GM23248 (cell line): ENCODE results near the gene TENM4. TPM values are rescaled to one million over a fixed set of nuclear protein-coding genes. Genes with fewer than 3 reads are reported as not detected.

ENCODE experiments used
- DNase-seq: peaks from one replicate; pipeline ENCODE4 v3.0.0-alpha.2; 2015
- H2AFZ ChIP-seq: fragments of 200-600 bp; sonication (generic); 2 replicates; pipeline ENCODE4 v1.6.1; 2016; ENCODE audit warnings: antibody characterized with exemption
- H3F3A ChIP-seq: fragments of 200-600 bp; sonication (generic); 2 replicates; pipeline ENCODE4 v1.6.1; 2016; ENCODE audit warnings: mild to moderate bottlenecking, antibody characterized with exemption, mixed run types; ENCODE audit not compliant: insufficient read depth
- H3K27ac ChIP-seq: fragments of 200-600 bp; sonication (generic); 2 replicates; pipeline ENCODE4 v1.5.1; 2016; ENCODE audit warnings: mild to moderate bottlenecking
- H3K27me3 ChIP-seq: fragments of 200-600 bp; sonication (generic); replicated peaks from 2 replicates; pipeline ENCODE4 v1.6.1; 2016; ENCODE audit warnings: mild to moderate bottlenecking; ENCODE audit not compliant: insufficient read depth
- H3K36me3 ChIP-seq: fragments of 200-600 bp; sonication (generic); 2 replicates; pipeline ENCODE4 v1.6.1; 2016; ENCODE audit warnings: low read depth, mild to moderate bottlenecking
- H3K4me1 ChIP-seq: fragments of 200-600 bp; sonication (generic); 2 replicates; pipeline ENCODE4 v1.6.1; 2016; ENCODE audit warnings: mild to moderate bottlenecking; ENCODE audit not compliant: insufficient read depth
- H3K4me2 ChIP-seq: fragments of 200-600 bp; sonication (generic); one replicate; pipeline ENCODE4 v1.6.1; 2016; ENCODE audit warnings: mild to moderate bottlenecking; ENCODE audit not compliant: unreplicated experiment
- H3K4me3 ChIP-seq: fragments of 200-600 bp; sonication (generic); 2 replicates; pipeline ENCODE4 v1.5.1; 2016; ENCODE audit warnings: mild to moderate bottlenecking
- H3K79me2 ChIP-seq: fragments of 200-600 bp; sonication (generic); 2 replicates; pipeline ENCODE4 v1.6.1; 2016; ENCODE audit warnings: mild to moderate bottlenecking; ENCODE audit not compliant: insufficient read depth
- H3K9ac ChIP-seq: fragments of 200-600 bp; sonication (generic); 2 replicates; pipeline ENCODE4 v1.6.1; 2016; ENCODE audit warnings: mild to moderate bottlenecking
- H3K9me2 ChIP-seq: fragments of 200-600 bp; sonication (generic); 2 replicates; pipeline ENCODE4 v1.6.1; 2016; ENCODE audit warnings: mixed run types, mild to moderate bottlenecking, moderate library complexity; ENCODE audit not compliant: insufficient read depth
- H3K9me3 ChIP-seq: fragments of 200-600 bp; sonication (generic); one replicate; pipeline ENCODE4 v1.6.1; 2017; ENCODE audit warnings: low read depth
- H4K20me1 ChIP-seq: fragments of 200-600 bp; sonication (generic); 2 replicates; pipeline ENCODE4 v1.6.0; 2016; ENCODE audit not compliant: insufficient read depth
- EZH2 ChIP-seq: fragments of 200-600 bp; sonication (generic); IDR thresholded peaks from 2 replicates; pipeline ENCODE4 v1.6.1; 2018; ENCODE audit warnings: antibody characterized with exemption, mild to moderate bottlenecking; ENCODE audit not compliant: insufficient read depth, poor library complexity, severe bottlenecking
- EZH2phosphoT487 ChIP-seq: fragments of 200-600 bp; sonication (generic); IDR thresholded peaks from 2 replicates; pipeline ENCODE4 v1.6.1; 2018; ENCODE audit warnings: antibody characterized with exemption, moderate library complexity, mild to moderate bottlenecking, low read depth; ENCODE audit not compliant: insufficient read depth
- WGBS, 2 experiments: methylation state at CpG; one replicate each; pipeline ENCODE4 v1.1.6; 2015 to 2017; ENCODE audit warnings: low lambda C conversion rate in 2 of 2, low coverage in 1 of 2; ENCODE audit errors: missing lambda C conversion rate in 2 of 2; 5-methylcytosine and 5-hydroxymethylcytosine counted together
- in situ Hi-C: fragments of 300-500 bp; cut with MboI; formaldehyde crosslinking; loops from 2 replicates; pipeline ENCODE4 v1.15.0; 2020
- polyA plus RNA-seq: library from polyadenylated mRNA; unstranded; fragments of >200 nt; fragmentation: Nextera tagmentation; extraction: Ambion mirVana; gene quantifications from 2 replicates; pipeline ENCODE4 v1.2.1, GENCODE V29; 2016
- total RNA-seq: library from RNA; depleted of rRNA; stranded (reverse); fragments of >200 nt; shearing (Covaris generic); gene quantifications from 2 replicates; pipeline ENCODE4 v1.2.3, GENCODE V29; 2014

Gene TENM4
- total and polyA plus RNA-seq, 2 experiments from 2014 or later: 0.11 to 0.48 TPM

- H3K9me3 ChIP-seq: no peaks in the 10 kb centered on the region
- no peaks in the 10 kb centered on the region for H3K79me2 ChIP-seq
- no peaks in the 10 kb centered on the region for H3K4me1 ChIP-seq
- no peaks in the 10 kb centered on the region for H3K36me3 ChIP-seq
- no peak for TF ChIP-seq EZH2phosphoT487
- TF ChIP-seq EZH2: no peak
- H3K27me3 ChIP-seq: no peaks in the 10 kb centered on the region
- H2AFZ ChIP-seq: no peak overlapping the region
- in situ Hi-C loops: no loop called here
- H3K4me3 ChIP-seq: no peak overlapping the region
- no peak for DNase-seq
- H3K9ac ChIP-seq: no peak overlapping the region
- H3K9me2 ChIP-seq: no peaks in the 10 kb centered on the region
- H3F3A ChIP-seq: no peaks in the 10 kb centered on the region
- WGBS, 2 experiments: 69 to 76% methylated on average over 8 of the region's 8 CpGs
- no peaks in the 10 kb centered on the region for H4K20me1 ChIP-seq
- H3K27ac ChIP-seq: no peak overlapping the region
- H3K4me2 ChIP-seq: no peak overlapping the region
Observed at GRCh38 chr11:78767027-78767932, 673.5 kb downstream of the TENM4 start.

- Histone ChIP-seq H3K4me2 (no peak overlapping the region), H3K4me1 (no peaks in the 10 kb centered on the region), H3K4me3 (no peak overlapping the region), H3K9ac (no peak overlapping the region), H3K9me2 (no peaks in the 10 kb centered on the region), H4K20me1 (no peaks in the 10 kb centered on the region), H3K79me2 (no peaks in the 10 kb centered on the region), H3K36me3 (no peaks in the 10 kb centered on the region), H3K9me3 (no peaks in the 10 kb centered on the region), H3F3A (no peaks in the 10 kb centered on the region), H3K27me3 (no peaks in the 10 kb centered on the region), H3K27ac (no peak overlapping the region), H2AFZ (no peak overlapping the region)
- in situ Hi-C loops: no loop called here
- DNase-seq: no peak
- no peak for TF ChIP-seq EZH2
- no peak for TF ChIP-seq EZH2phosphoT487
- WGBS, 2 experiments: 49 to 52% methylated on average over 4 of the region's 4 CpGs
Observed at GRCh38 chr11:78764946-78765345, 675.9 kb downstream of the TENM4 start.

GRCh38 chr11:78763664-78764063, 677.2 kb downstream of the TENM4 start:
- DNase-seq: no peak
- no peak overlapping the region for H3K4me2 ChIP-seq
- H3K9me2 ChIP-seq: no peaks in the 10 kb centered on the region
- no peak overlapping the region for H3K9ac ChIP-seq
- H2AFZ ChIP-seq: no peak overlapping the region
- H3K4me1 ChIP-seq: no peaks in the 10 kb centered on the region
- 41 to 53% methylated on average over 4 of the region's 4 CpGs for WGBS, 2 experiments
- H3K4me3 ChIP-seq: no peak overlapping the region
- TF ChIP-seq EZH2phosphoT487 (no peak), EZH2 (no peak)
- no peaks in the 10 kb centered on the region for H4K20me1 ChIP-seq
- H3K27me3 ChIP-seq: no peaks in the 10 kb centered on the region
- no peaks in the 10 kb centered on the region for H3K79me2 ChIP-seq
- no peaks in the 10 kb centered on the region for H3K9me3 ChIP-seq
- no peaks in the 10 kb centered on the region for H3F3A ChIP-seq
- H3K27ac ChIP-seq: no peak overlapping the region
- no peaks in the 10 kb centered on the region for H3K36me3 ChIP-seq
- in situ Hi-C loops: no loop called here

GRCh38 chr11:78762105-78762504, 678.7 kb downstream of the TENM4 start:
- no peaks in the 10 kb centered on the region for H3F3A ChIP-seq
- TF ChIP-seq EZH2 (no peak), EZH2phosphoT487 (no peak)
- no peak overlapping the region for H3K9ac ChIP-seq
- H3K27ac ChIP-seq: no peak overlapping the region
- 50 to 56% methylated on average over 3 of the region's 3 CpGs for WGBS, 2 experiments
- in situ Hi-C loops: no loop called here
- DNase-seq: no peak
- no peak overlapping the region for H2AFZ ChIP-seq
- no peak overlapping the region for H3K4me3 ChIP-seq
- H3K4me1 ChIP-seq: no peaks in the 10 kb centered on the region
- no peaks in the 10 kb centered on the region for H3K27me3 ChIP-seq
- no peak overlapping the region for H3K4me2 ChIP-seq
- no peaks in the 10 kb centered on the region for H4K20me1 ChIP-seq
- no peaks in the 10 kb centered on the region for H3K9me3 ChIP-seq
- H3K79me2 ChIP-seq: no peaks in the 10 kb centered on the region
- no peaks in the 10 kb centered on the region for H3K9me2 ChIP-seq
- no peaks in the 10 kb centered on the region for H3K36me3 ChIP-seq
